ENCODE measurements around the gene CLDN24.

DNA sequence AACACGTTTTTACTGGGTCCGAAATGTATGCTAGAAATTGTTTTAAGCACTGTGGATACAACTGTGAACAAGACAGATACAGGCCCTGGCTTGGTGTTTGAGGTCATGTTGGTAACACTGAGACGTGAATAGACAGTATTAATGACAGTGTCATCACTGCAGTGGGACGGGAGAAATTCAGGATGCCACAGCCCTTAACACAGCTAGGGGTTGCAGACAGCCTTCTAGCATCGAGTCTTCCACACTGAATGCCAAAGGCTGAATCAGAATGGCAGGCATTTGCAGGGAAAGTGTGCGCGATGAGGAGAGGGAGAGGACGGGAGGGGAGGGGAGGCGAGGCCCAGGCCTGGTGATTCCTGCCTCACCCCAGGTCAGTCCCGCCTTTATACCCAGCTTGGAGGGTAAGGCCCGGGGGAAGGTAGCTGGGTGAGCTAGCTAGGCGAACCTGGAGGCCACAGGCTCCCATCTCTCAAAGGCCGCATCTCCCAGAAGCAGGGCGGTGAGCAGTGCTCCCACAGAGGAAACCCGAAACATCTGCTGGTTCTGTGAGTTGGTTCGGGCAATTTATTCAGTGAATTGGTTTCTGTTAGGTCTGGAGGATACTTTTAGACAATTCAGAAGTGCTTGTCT, 44.1 kb upstream of the CLDN24 start:
- TF ChIP-seq, protein P1, sequence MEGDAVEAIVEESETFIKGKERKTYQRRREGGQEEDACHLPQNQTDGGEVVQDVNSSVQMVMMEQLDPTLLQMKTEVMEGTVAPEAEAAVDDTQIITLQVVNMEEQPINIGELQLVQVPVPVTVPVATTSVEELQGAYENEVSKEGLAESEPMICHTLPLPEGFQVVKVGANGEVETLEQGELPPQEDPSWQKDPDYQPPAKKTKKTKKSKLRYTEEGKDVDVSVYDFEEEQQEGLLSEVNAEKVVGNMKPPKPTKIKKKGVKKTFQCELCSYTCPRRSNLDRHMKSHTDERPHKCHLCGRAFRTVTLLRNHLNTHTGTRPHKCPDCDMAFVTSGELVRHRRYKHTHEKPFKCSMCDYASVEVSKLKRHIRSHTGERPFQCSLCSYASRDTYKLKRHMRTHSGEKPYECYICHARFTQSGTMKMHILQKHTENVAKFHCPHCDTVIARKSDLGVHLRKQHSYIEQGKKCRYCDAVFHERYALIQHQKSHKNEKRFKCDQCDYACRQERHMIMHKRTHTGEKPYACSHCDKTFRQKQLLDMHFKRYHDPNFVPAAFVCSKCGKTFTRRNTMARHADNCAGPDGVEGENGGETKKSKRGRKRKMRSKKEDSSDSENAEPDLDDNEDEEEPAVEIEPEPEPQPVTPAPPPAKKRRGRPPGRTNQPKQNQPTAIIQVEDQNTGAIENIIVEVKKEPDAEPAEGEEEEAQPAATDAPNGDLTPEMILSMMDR (conservative IDR thresholded peaks at IDR 0.05 in 1 of 2, IDR thresholded peaks at IDR 0.05 in 1 of 2; ENCODE audit: low read depth in 1 of 2, low read length in 2 of 2), result no peak
- TF ChIP-seq EZH2 (IDR thresholded peaks at IDR 0.05; ENCODE audit: low read length, missing control alignments), result no peak
